ENCODE results near the gene ABCB6.
A peak's percentile ranks its signal among the peaks of the same experiment; 100 is the strongest.

The ABCB6 gene

GRCh38 chr2:219165058-219165911, 53.5 kb downstream of the ABCB6 start:
- no peak overlapping the region for H3K4me3 ChIP-seq (ENCODE audit: low read length)
- no peak for DNase-seq (ENCODE audit: low read depth)
- TF ChIP-seq CTCF (IDR thresholded peaks at IDR 0.05; ENCODE audit: insufficient read depth, low read depth, low read length, missing control alignments), result no peak

GRCh38 chr2:219163156-219163555, 55.6 kb downstream of the ABCB6 start:
- TF ChIP-seq CTCF (IDR thresholded peaks at IDR 0.05; ENCODE audit: insufficient read depth, low read depth, low read length, missing control alignments), result no peak
- no peak for DNase-seq (ENCODE audit: low read depth)
- no peak overlapping the region for H3K4me3 ChIP-seq (ENCODE audit: low read length)

- DNase-seq (ENCODE audit: low read depth), result no peak
- H3K4me3 ChIP-seq (ENCODE audit: low read length), result peak overlapping the region; percentile 65
- TF ChIP-seq CTCF (IDR thresholded peaks at IDR 0.05; ENCODE audit: insufficient read depth, low read depth, low read length, missing control alignments), result no peak
Observed at GRCh38 chr2:219161097-219161496, 57.7 kb downstream of the ABCB6 start.

- DNase-seq (ENCODE audit: low read depth), result peak; percentile 90
- TF ChIP-seq CTCF (IDR thresholded peaks at IDR 0.05; ENCODE audit: insufficient read depth, low read depth, low read length, missing control alignments), result peak; percentile 95
- H3K4me3 ChIP-seq (ENCODE audit: low read length), result peak within 1 kb of the TSS; percentile 65
Observed at GRCh38 chr2:219160186-219161017, 58.4 kb downstream of the ABCB6 start, which contains the start of gene NHEJ1. NHEJ1 (minus strand) TSS chr2:219160815; CDS start chr2:219158362, 2,453 bp downstream.

Data from epithelial cell of esophagus (primary cell).